Tibial nerve (tissue), 4 donors: ENCODE results near the gene WBP1.

Experiments
- EP300 ChIP-seq, 2 donors: sonication (generic); formaldehyde crosslinking; IDR thresholded peaks; one replicate each; pipeline ENCODE4 v1.6.1; 2017; ENCODE audit warnings: antibody characterized with exemption in 2 of 2, mild to moderate bottlenecking in 1 of 2
- POLR2A ChIP-seq, 2 donors: fragments of 450-650 bp; IDR thresholded peaks; one replicate each; pipeline ENCODE4 v1.6.1; 2017; ENCODE audit warnings: antibody characterized with exemption in 2 of 2, mild to moderate bottlenecking in 2 of 2, moderate library complexity in 2 of 2
- TF ChIP-seq, protein P1 (sequence below), 5 experiments: fragments of 200-600 bp in 3 of 5; fragments of 450-650 bp in 2 of 5; sonication (generic) in 3 of 5; IDR thresholded peaks; one replicate each; pipeline ENCODE4 v1.5.1; 2016 to 2019; ENCODE audit warnings: antibody characterized with exemption in 5 of 5, mild to moderate bottlenecking in 3 of 5, moderate library complexity in 2 of 5

DNA sequence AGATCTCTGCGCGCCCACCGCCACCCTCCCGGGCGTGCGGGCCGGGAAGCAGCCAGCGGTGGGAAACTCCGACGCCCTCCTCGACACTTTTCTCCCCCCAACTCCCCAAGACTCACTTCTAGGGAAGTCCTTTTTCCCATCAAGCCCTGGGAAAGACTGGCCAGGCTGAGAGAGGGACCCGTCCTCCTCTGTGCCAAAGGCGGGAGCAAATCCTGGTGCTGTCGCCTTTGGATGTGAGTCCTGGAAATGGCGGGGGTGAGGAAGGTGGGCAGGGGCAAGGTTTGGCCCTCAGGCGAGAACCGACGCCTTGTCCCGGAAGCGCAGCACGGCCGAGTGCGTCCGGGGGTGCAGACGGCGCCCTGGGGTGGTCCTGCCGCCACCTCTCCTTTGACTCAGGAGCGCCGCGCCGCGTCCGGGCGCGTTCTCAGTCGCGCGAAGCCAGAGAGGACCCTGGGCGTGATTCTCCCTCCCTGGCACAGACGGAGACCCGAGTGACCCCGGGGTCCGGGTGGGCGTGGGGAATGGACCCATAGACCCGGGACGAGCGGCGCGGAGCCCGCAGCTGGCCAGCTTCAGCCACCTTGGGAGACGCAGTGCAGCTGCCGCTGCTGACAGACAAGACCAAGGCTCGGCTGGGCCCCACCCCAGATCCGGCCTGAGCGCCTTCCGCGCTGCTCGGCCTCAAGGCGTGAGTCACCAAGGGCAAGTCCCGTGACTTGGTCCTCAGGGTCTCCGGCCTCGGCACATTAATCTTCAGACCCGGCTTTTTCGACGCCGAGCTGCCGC, 44.7 kb downstream of the WBP1 start:
- TF ChIP-seq, protein P1, sequence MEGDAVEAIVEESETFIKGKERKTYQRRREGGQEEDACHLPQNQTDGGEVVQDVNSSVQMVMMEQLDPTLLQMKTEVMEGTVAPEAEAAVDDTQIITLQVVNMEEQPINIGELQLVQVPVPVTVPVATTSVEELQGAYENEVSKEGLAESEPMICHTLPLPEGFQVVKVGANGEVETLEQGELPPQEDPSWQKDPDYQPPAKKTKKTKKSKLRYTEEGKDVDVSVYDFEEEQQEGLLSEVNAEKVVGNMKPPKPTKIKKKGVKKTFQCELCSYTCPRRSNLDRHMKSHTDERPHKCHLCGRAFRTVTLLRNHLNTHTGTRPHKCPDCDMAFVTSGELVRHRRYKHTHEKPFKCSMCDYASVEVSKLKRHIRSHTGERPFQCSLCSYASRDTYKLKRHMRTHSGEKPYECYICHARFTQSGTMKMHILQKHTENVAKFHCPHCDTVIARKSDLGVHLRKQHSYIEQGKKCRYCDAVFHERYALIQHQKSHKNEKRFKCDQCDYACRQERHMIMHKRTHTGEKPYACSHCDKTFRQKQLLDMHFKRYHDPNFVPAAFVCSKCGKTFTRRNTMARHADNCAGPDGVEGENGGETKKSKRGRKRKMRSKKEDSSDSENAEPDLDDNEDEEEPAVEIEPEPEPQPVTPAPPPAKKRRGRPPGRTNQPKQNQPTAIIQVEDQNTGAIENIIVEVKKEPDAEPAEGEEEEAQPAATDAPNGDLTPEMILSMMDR (IDR thresholded peaks at IDR 0.05) = peak in 1 of 5 experiments; percentile 27
- TF ChIP-seq EP300 (IDR thresholded peaks at IDR 0.05) (peak in 1 of 2 donors; percentile 77), POLR2A (IDR thresholded peaks at IDR 0.05) (peak; percentile 34 to 36)
